GOT3 (cell line): ENCODE results near the gene GPR39.

ENCODE experiments used
- DNase-seq: peaks from one replicate; lab custom pipeline; 2025; ENCODE audit warnings: mixed read lengths; lab: John Stamatoyannopoulos, UW

The GPR39 gene

DNA sequence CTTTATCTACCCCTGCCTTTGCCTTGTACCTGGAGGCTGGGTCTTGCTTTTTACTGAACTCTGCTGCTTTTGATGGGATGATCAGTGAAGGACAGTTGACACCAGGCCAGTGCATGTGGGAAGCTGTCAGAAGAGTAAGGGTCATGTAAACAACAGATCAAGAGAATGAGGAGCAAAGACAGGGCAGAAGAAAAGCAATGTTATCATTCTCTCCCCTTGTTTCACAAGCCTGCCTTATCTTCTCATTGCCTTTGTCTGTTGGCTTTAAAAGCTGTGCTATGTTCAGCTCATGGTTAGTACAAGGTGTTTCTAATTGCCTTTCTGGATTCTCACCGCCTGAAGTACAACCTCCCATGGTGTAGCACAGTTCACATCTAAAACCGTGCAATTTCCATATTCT, 225.8 kb downstream of the GPR39 start:
- DNase-seq, result no peak

DNA sequence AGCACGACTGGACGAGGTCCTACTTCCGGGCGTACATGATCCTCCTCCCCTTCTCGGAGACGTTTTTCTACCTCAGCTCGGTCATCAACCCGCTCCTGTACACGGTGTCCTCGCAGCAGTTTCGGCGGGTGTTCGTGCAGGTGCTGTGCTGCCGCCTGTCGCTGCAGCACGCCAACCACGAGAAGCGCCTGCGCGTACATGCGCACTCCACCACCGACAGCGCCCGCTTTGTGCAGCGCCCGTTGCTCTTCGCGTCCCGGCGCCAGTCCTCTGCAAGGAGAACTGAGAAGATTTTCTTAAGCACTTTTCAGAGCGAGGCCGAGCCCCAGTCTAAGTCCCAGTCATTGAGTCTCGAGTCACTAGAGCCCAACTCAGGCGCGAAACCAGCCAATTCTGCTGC, 228.6 kb downstream of the GPR39 start:
- DNase-seq, result no peak

DNA sequence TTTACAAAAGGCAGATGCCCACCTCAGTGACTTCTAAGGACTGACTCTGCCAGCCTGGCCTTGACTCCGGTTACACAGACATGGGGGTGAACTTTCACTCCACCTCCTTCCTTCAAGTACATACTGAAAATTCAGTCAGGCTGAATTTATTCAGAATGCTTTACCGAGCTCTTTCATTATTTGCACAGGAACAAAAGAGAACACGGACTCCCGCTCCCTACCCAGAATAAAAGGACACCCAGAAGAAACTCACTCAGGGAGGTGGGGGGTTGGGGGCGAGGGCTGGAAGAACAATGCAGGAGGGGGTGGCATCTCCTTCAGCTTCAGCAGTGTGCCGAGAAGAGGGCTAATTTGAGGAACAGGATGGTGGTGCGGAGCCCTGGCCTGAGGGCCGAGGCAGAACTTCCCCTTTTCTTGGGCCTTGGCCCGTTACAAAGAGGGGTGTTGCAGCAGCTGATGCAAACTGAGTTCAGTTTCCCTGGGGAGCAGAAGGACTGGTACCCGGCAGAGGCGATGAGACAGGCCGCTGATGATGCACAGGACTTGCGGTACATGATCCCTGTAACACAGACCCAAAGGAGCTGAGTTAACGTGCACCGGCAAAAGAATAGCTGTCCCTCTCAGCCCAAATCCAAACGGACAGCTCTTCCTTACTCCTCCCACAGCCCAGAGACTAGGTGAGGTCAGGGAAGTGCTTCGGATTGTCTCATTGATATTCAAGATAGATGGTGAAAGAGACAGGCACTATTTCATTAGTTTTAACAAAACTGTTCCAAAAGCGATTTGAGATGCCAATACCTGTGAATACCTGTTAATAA, 229.3 kb downstream of the GPR39 start:
- DNase-seq, result no peak

DNA sequence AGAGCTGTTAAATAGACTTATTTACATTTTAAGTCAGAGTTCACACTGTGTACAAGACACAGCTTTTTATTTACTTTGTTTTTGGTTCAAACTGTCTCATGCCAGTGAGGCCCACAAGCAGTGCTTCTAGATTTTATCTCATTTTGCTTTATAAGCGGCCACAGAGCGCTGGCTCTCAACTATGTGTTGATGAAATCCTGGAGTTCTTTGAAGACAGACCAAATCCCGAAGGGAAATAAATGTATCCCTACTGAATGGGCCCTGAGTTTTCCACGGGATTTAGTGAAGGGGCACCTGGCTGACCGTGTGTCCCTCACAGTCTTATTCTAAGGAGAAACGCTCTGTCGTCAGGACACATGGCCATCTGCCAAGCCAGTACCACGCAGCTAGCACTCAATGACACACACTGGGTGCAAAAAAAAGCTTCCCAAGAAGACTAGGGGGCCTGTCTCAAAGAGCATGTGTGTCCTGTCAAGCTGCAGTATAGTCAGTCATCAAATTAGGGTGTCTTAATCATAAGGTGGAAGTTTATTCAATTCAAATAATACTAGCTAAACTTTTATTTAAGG, 230.0 kb downstream of the GPR39 start:
- no peak for DNase-seq

DNA sequence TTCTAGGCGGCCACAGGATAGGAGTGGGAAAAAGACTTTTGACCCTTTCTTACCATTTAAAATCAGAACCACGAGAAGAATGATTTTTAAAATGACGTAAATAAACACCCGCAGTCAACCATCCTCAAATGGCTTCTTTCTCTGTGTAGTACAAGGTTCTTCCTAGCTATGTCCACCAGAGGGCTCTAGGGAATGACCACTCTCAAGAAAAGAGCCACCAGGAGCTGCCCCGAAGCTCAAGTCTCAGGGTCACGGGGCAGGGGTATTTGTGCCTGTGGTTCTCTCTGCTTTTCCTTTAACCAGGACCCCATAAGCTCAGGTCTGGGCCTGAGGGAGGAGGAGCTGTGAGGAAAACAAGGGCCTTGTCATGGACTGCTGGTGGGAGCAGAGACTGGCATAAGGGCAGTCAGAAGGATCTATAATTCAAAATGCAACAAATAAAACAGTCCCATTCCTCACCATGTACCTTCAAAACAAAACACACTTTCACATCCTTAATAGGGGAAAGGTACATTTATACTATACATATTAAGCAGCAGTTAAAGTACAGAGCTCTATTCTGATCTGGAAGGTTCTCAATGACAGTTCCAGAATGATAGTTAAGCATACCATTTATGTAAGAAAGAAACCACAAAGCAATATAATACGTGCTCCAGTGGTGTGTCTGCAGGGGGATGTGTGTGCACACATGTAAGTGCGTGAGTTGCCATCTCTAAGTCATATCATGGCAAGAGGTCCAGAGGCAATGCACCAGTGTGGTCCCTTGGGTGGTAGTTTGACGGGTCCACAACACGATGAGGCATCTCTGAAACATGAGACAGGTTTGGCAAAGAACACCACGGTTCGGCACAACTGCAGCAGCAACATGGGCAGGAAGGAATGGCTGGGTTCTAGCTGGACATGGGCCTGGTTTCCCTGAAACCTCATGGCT, 234.8 kb downstream of the GPR39 start:
- no peak for DNase-seq

DNA sequence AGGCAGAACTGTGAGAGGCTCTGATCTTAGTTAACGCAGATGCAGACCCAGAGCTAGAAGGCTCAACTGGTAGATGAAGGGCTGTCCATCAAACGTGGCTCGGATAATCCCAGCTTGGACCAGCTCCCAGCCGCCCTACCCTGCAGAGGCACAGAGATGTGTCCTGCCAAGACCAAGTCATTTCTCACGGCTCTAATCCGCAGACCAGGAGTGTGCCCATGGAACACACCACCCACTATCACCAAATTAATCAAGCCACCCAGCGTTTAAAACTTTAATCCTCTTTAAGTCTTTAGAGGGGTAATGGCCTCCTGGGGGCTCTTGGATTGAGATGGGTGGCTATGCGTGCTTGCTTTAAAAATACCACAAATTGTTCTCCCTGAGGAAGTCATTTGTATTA, 235.9 kb downstream of the GPR39 start:
- no peak for DNase-seq

DNA sequence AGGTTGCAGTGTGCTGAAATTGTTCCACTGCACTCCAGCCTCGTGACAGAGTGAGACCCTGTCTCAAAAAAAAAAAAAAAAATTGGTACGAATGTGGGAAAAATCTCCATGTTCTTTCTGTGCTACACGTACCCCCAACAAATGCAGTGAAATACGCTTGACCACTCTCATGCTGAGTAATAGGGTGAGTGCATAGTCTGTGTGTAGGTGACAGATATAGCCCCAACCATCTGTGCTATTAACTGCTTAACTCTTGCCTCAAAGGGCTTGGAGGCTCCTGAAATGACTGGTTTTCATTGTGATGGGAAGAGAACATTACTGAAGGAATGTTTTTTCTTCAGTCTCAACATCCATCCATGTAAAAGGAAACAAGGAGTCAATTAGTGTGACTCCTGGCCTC, 237.7 kb downstream of the GPR39 start:
- no peak for DNase-seq

DNA sequence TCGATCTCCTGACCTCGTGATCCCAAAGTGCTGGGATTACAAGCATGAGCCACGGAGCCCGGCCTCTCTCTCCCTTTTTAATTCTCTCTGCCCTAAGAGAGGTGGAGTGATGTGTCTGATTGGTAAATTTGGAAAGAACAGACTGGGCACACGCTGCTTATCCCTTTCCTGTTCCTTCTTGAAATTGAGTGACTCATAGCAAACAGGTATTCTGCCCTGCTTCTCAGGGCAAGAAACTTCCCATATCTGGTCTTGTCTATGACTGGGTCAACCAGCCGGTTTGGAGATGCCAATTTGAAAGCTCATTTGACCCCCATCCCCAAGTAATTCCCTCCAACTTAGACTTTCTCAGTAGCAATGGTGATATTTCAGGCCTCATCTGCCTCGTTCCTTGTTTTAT, 238.4 kb downstream of the GPR39 start:
- DNase-seq, result no peak

DNA sequence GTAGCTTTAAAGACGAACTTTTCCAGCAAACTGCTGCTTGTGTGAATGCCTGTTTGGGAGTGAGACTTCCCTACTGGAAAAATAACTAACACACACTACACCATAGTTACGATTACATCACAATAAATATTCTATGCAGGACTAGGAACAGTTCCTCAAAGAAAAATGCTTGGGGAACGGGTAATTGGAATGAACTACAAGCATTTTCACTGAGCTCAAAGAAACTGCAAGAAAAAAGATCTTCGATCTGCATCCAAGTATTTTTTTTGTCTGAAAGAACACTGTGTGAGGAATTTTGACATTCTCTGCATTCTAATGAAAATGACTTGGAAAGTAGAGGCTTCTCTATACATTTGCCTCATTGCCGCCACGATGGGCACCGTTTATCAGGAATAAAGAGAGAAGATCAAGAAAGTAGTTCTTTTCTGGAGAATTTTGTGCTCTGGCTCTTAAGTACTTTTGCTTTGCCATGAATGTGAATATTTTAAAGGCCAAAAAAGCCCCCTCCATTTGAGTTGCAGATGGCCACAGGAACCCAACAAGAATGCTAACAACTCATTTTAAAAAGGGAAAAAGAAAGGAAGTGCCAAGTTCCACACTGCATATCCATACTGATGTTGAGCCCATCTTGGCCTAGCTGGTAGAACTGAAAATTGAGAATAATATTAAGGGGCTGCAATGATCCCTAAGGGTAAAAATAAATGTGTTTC, 239.8 kb downstream of the GPR39 start:
- no peak for DNase-seq

DNA sequence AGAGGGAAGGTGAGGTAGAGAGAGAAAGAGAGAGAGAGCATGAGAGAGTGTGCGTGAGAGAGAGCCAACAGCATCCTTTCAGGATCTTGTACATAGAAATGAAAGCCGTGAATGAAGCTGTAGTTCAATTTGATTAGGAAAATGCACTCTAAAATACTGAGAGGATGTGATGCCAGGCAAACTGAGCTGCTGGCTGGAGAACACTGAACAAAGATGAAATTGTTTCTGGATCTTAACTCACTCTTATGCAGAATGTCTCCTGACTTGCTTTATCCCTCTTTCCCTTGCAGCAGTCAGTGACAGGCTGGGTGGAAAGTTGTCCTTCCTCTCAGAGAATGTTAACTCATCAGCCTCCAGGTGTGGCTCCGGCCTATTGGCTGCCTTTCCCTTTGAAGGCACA, 242.7 kb downstream of the GPR39 start:
- DNase-seq, result no peak

DNA sequence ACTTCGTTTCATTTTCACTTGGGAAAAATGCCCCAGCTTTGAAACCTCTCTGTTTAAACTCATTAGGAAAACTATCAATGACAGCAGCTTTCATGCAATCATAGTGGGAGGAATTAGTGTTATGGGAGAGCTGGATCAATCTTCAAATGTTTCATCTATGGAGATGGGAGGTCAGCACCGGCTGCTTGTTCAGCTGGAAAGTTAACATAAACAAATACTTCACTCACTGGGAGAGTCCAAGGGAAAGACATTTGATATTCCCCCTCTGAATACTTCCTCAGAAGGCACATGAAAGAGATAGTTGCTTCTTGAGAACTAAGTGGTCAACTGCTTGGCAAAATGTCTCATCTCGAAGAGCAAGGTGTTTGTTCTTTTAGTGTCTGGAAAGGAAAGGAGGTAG, 246.1 kb downstream of the GPR39 start:
- no peak for DNase-seq

DNA sequence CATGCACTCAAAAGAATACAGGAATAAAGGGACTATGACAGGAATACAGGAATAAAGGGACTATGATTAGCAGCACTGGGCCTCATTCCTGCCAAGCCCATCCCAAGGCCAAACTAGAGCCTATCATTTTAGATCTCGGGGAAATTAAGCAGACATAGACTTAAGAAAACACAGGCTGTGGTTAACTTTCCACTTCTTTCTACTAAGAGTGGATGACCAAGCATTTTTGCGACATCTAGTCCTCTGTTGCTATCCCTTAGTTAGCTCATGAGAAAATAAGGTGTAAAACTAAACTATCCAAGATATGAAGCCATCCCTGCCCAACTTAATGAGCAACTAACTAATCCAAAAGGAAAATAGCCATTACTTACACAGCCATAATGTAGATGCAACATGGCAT, 247.5 kb downstream of the GPR39 start:
- no peak for DNase-seq

DNA sequence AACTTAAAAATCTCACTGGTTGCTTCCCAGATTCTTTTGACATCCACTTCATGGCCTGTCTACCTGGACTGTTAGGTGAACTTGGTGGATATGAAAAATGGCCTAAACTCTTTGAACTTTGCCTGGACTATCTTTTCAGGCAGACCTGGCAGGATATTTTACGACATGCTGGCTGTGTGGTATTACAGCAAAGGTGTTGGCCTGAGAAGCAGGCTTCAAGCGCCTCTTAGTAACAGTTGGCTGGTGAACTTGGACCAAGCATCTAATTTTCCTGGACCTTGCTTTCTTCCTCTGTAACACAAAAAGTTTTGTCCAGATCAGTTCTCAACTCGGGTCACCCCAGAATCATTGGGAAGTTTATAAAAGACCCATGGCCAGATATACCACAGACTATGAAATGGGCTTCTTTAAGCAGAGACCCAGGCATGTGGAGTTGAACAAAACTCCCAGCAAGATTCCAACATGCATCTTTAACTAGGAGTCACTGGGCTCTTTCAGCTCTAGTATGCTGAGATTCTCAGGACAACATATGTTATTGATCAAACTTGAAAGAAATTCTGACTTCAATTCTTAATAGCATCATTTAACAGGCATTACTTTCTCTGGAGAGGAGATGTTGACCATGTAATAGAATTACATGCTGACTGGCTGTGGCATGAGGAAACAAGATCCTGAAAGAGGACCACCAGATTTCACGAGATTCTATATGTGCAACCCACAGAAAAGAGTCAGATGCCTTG, 249.0 kb downstream of the GPR39 start:
- no peak for DNase-seq

DNA sequence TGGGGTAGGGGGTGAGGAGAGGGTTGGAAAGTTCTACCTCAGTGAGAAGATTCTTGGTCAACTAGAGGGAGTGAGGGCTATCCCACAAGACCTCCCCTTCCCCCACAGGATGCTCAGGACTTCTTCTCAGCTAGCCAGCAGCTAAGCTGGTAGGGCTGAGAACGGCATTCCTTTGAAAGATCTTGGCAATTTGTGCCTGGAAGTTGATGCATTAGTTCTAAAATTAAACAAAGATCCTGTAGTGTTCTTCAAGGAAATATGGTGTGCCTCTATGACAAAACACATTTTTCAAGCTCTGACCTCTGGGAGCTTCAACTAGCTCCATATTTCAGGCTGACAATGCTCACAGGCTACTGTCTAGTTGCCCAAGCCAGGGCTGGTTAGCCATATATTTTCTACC, 251.1 kb downstream of the GPR39 start:
- DNase-seq, result no peak

DNA sequence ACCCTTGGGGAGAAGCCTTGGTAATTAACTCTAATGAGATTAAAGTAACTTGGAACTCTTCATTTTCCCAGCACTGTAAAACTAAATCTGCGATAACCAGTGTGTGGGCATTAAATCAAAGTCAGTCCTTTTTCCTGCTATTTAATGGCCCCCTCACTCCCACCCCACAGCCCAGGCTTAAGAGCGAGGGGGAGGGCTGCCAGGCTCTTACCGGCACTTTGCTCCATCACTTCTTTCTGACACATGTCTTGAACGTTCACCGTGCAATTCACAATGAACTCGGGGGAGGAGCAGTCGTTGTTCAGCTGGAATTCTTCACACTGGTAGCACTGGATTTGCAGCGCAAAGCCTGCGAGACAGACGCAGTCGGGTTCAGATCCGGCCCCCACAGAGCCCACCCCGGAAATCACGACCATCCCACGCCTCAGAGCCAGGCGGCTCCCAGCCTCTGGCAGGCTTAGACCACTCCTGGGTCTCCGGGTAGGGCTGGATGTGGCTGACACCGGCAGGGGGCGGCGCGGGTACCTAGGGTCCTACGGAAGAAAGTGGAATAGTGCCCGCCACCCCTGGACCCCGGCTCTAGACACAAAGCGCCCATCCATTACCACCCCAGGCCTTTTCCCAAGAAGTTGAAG, 251.7 kb downstream of the GPR39 start:
- no peak for DNase-seq

DNA sequence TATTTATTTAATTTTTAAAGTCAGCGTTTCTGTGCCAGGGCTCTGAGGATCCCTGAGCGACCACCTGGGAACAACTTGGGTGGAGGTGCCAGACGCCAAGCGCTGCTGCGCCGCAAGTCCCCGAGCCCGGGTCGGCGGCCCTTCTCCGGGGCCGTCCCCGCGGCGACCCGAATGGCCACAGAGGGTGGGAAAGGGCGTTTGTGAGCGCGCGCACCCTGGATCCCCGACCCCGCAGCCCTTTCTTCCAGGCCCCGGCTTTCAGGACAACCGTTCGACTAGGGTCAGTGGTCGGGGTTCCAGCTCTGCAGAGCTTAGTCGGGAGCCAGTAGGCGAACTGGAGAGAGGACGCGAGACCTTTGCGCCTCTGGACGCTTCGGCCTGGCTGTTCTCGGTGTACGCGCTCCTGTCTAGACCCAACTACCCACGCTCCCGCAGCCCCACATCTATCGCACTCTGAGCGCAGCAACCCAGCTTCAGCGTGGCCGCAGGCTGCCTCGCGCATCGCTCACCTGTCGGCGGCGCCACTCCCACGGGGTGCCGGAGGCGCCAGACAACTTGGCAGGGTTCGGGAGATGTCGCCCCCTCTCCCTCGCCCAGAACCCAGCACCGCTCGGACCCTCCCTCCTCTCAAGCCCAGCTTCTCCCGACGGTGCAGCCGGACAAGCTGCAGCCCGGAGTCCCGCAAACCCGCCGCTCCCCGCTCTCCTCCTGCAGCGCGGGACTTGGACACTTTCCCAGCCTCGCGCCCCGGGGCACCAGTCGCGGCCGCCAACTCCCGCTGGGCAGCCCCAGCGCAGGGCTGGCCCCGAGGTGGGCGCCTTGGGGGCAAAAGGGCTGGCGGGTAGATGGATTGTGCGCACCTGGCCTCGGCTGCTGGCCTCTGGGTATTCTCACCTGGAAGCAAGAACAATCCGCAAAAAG, 252.6 kb downstream of the GPR39 start:
- DNase-seq, result no peak

DNA sequence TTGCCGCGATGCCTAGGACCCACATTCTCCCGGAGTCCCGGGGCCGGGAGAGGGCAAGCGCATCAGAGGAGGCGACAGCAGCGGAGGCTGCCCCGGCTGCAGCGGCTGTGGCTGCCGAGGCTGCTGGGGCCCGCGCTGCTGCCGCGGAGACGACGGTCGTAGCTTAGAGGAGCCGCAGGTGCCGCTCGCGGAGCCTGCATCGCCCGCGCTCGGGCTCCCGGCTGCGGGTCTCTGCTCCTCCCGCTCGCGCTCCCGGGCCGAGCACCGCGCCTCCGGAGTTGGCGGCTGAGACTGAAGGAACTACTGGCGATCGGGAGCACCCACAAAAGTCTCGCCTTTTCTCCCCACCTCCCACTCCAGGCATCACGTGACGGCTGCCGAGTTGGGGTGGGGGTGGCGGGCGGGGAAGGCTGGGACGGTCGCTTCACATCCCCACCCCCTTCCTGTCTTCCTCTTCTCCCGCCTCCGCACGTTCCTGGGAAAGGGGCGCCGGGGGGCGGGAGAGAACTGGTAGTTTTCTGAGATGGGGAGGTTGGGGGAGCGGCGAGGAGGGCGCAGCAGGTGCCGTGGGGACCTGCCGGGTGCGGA, 253.4 kb downstream of the GPR39 start, which contains the start of gene LYPD1:
TSS of gene LYPD1 (minus strand) at position 298 of the 588 bp plus-strand sequence. CDS start at position 25, 273 bp downstream.
- DNase-seq, result no peak

DNA sequence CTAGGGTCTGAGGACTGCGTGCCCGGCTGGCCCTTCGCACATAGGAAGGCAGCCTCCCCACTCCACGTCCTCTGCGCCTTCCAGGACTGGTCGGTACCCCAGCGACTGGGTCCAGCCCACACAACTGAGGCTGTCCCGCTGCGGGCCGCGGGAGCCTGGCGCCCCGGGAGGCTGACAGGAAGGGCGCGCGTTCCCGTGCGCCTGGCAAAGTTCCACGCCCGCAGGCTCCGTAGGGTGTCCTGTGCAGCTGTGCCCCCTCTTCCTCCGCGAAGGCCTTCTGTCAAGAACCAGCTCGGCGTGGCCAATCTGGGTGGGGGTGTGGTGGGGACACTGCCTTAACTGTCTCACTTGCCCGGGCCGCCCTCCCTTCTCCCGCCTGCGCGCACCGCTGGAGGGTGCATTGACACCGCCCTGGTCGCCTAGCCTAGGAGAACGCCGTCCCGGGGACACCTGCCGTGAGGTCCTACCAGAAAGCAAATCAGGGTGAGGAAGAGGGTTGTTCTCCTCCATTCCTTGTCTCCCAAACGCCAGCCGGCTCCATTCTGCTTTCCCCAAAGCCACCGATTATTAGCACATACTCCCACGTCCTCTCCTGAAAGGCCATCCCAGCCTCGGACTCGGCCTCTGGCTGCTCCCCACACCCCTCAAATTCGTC, 254.0 kb downstream of the GPR39 start:
- no peak for DNase-seq
